Gastrocnemius medialis (tissue), 4 donors: Measurements from ENCODE around the gene MAST2.

Experiments used
- POLR2A ChIP-seq, 2 donors: fragments of 450-650 bp; IDR thresholded peaks; one replicate each; pipeline ENCODE4 v1.6.1; 2017; ENCODE audit warnings: antibody characterized with exemption in 2 of 2, mild to moderate bottlenecking in 2 of 2, moderate library complexity in 2 of 2
- TF ChIP-seq, protein P1 (sequence below), 5 experiments: fragments of 450-650 bp in 3 of 5; fragments of 200-600 bp in 2 of 5; sonication (generic) in 2 of 5; IDR thresholded peaks in 4 of 5; conservative IDR thresholded peaks in 1 of 5; 1 replicate in 4 of 5; 2 replicates in 1 of 5; pipeline ENCODE4 v1.5.1; 2016 to 2019; ENCODE audit warnings: antibody characterized with exemption in 5 of 5, mild to moderate bottlenecking in 3 of 5, moderate library complexity in 3 of 5

DNA sequence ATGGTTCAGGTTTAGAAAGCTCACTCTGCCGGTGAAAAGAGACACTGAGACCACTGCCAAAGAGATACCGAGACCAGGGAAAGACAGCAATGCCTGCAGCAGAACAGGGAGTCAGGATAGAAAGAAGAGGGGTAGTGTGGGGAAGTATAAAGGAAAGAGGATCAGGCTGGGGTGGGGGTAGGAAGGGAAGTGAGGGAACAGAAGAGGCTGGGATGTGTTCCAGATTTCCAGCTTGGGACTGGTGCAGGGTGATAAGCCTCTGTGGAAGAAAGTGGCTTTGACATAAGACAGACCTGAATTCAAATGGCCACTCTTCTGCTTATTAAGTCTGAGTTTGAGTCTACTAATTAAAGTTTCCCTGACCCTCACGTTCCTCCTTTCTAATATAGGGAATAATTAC, 223.1 kb downstream of the MAST2 start:
- no peak for TF ChIP-seq POLR2A (IDR thresholded peaks at IDR 0.05)
- TF ChIP-seq, protein P1, sequence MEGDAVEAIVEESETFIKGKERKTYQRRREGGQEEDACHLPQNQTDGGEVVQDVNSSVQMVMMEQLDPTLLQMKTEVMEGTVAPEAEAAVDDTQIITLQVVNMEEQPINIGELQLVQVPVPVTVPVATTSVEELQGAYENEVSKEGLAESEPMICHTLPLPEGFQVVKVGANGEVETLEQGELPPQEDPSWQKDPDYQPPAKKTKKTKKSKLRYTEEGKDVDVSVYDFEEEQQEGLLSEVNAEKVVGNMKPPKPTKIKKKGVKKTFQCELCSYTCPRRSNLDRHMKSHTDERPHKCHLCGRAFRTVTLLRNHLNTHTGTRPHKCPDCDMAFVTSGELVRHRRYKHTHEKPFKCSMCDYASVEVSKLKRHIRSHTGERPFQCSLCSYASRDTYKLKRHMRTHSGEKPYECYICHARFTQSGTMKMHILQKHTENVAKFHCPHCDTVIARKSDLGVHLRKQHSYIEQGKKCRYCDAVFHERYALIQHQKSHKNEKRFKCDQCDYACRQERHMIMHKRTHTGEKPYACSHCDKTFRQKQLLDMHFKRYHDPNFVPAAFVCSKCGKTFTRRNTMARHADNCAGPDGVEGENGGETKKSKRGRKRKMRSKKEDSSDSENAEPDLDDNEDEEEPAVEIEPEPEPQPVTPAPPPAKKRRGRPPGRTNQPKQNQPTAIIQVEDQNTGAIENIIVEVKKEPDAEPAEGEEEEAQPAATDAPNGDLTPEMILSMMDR (IDR thresholded peaks at IDR 0.05 in 4 of 5, conservative IDR thresholded peaks at IDR 0.05 in 1 of 5): no peak
